ENCODE data around the gene CDK4.
A peak's percentile ranks its signal among the peaks of the same experiment; 100 is the strongest.

Gene CDK4

DNA sequence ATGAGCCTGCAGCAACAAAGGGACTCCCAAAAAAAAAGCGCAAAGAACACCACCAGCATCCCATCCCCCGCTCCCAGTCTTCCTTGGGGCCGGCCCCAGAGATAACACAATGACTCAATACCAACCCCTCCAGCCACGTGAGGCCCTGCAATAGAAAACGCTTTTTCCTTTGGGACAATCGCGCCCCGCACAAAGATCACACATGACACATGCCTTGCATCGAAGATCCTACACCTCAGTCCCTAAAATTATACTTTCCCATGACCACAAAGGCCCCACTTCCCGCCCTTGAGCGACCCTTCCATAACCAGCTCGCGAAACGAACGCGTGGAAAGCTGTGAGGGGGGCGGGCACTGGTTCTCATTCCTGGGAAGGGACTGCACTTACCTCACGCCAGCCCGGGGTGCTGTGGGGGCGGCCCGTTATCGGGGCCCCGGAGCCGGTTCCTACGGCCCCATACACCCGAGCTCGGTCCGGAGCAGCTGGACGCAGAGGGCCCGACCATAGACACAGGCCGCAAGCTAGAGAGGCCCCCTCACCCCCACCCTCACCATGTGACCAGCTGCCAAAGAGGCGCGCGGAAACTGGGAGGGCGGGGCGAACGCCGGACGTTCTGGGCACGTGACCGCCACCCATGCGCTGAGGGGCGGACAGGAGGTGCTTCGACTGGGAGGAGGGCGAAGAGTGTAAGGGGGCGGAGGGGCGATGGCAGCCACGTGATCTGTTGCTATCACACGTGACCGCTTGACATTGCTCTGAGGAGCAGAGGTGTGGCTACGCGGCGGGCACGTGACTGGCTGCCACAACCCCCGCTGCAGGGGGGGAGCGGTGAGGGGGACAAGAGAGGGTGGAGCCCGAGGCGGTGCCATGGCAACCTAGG lies at the start of gene CDK4:
TSS of gene CDK4 (minus strand) at position 523 of the 880 bp plus-strand sequence. CDS start 593 bp downstream, outside the sequence.
- Mint-ChIP-seq H3K9me3 (no peaks in the 10 kb centered on the region), H3K36me3 (ENCODE audit: low read depth) (peaks cover 35% of the 10 kb centered on the region)

DNA sequence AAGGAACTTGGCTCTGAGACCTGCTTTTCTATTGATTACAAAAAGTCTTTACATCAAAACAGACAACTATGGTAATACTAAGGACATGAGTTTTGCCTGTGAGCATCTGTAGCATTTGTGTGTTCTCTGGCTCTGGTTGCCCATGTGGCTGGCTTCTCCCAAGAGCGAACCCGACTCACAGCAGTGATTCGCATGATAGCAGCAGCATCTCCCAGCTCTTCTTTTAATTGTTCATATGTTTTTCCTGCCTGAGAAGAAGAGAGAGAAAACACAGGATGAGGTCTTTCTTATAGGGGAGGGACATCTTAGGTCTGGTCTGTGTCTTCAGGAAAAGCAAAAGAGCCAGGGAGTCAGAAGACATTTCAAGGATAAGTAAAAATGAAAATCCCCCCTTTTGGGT lies 48.9 kb upstream of the CDK4 start:
- no peaks in the 10 kb centered on the region for H3K9me3 Mint-ChIP-seq
- H3K27ac Mint-ChIP-seq, result peak overlapping the region; percentile 17
- no peak overlapping the region for H3K4me3 Mint-ChIP-seq
- H3K27me3 Mint-ChIP-seq (ENCODE audit: low read depth), result no peaks in the 10 kb centered on the region
- peaks cover 28% of the 10 kb centered on the region for H3K36me3 Mint-ChIP-seq (ENCODE audit: low read depth)
- H3K4me1 Mint-ChIP-seq (ENCODE audit: low read depth), result no peaks in the 10 kb centered on the region

More for the DNA sequence above, at the start of gene CDK4:
- H3K27me3 Mint-ChIP-seq (ENCODE audit: low read depth), result peaks cover 3% of the 10 kb centered on the region
- H3K27ac Mint-ChIP-seq, result peak within 1 kb of the TSS; percentile 88
- peaks cover 57% of the 10 kb centered on the region for H3K4me1 Mint-ChIP-seq (ENCODE audit: low read depth)
- peak within 1 kb of the TSS; percentile 96 for H3K4me3 Mint-ChIP-seq

DNA sequence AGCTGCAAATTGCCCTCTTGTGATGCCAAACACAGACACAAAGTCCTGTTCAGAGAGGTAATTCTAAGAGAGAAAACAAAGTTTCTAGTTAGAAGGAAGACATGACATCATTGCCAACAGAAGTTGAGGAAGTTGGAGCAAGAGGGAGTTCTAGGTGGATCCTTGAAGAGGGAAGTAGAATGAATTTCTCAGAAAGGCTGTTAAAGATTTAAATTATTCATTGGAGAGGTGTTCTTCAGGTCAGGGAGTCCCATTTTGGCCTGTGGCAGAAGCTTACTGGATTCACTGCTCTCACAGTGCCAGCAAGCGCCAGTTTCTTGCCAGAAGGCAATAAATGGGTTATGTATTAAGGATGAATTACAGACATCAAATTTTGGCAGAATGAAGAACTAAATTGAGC lies 45.8 kb upstream of the CDK4 start:
- Mint-ChIP-seq H3K27ac (no peak overlapping the region), H3K4me1 (ENCODE audit: low read depth) (peaks cover under 1% of the 10 kb centered on the region), H3K9me3 (no peaks in the 10 kb centered on the region), H3K36me3 (ENCODE audit: low read depth) (peaks cover 32% of the 10 kb centered on the region), H3K27me3 (ENCODE audit: low read depth) (no peaks in the 10 kb centered on the region), H3K4me3 (no peak overlapping the region)

DNA sequence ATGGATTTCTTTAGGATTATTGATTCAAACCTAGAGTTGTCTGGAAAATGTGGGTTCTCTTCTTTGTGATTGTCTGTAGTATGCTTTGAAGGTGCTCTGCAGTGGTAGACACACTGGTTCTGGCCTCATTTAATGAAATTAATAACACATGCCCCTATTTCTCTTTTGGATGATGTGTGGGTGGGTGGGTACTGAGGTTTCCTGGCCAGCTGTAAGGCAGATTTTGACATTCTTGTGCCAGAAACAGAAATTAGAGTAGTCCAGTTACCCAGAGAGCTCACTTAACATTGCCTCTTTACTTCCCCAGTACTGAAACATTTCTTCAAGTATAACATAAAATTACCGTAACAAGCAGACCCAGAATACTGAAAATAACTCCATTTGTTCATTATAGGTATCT lies 44.9 kb upstream of the CDK4 start:
- Mint-ChIP-seq H3K4me1 (ENCODE audit: low read depth) (peaks cover 2% of the 10 kb centered on the region), H3K27ac (no peak overlapping the region), H3K9me3 (no peaks in the 10 kb centered on the region), H3K36me3 (ENCODE audit: low read depth) (peaks cover 35% of the 10 kb centered on the region), H3K27me3 (ENCODE audit: low read depth) (no peaks in the 10 kb centered on the region), H3K4me3 (no peak overlapping the region)

DNA sequence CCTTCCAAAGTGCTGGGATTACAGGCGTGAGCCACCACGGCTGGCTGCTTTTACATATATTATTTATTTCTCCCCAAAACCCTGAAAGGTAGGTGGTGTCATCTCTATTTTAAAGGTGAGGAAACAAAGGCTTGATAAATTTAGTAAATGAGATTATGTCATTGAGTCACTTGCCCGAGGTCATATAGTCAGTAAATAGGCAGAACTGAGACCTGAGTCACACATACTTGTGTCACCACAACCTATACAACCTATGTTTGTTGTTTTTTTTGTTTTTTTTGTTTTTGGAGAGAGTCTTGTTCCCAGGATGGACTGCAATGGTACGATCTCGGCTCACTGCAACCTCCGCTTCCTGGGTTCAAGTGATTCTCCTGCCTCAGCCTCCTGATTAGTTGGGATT lies 43.2 kb upstream of the CDK4 start:
- H3K27ac Mint-ChIP-seq, result no peak overlapping the region
- H3K9me3 Mint-ChIP-seq, result no peaks in the 10 kb centered on the region
- H3K4me3 Mint-ChIP-seq, result no peak overlapping the region
- H3K36me3 Mint-ChIP-seq (ENCODE audit: low read depth), result peaks cover 30% of the 10 kb centered on the region
- H3K27me3 Mint-ChIP-seq (ENCODE audit: low read depth), result no peaks in the 10 kb centered on the region
- H3K4me1 Mint-ChIP-seq (ENCODE audit: low read depth), result peaks cover 2% of the 10 kb centered on the region

DNA sequence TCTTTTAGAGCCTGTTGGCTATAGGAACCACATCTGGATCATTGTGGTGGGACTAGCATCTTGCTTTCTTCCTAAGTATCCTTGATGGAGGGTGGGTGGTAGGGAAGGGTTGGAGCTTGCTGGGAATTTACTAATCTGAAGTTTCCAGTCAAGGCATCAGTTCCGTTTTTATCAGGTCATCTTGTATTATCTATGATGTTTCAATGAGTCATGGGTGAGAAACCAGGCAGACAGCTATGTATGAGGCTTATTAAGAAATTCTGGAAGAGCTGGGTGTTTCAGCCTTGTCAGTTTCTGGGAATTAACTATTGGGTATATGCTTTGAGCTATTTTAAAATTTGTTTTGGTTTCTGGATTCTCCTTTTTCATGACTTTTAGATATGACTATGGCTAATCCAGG lies 41.8 kb upstream of the CDK4 start:
- Mint-ChIP-seq H3K9me3 (no peaks in the 10 kb centered on the region), H3K4me3 (no peak overlapping the region), H3K27ac (no peak overlapping the region), H3K4me1 (ENCODE audit: low read depth) (peaks cover 2% of the 10 kb centered on the region), H3K27me3 (ENCODE audit: low read depth) (no peaks in the 10 kb centered on the region), H3K36me3 (ENCODE audit: low read depth) (peaks cover 25% of the 10 kb centered on the region)

DNA sequence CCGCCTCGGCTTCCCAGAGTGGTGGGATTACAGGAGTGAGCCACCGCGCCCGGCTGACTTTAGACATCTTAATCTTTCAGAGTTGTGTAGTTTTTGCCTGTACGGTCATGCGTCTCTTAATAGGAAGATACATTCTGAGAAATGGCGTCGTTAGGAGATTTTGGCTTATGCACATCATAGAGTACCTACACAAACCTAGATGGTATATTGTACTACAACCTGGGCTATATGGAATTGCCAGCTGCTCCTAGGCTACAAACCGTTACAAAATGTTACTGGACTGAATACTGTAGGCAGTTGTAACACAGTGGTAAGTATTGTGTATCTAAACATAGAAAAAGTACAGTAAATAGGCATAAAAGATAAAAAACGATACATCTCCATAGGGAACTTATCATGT lies 31.8 kb upstream of the CDK4 start:
- Mint-ChIP-seq H3K4me3 (peak overlapping the region; percentile 76), H3K36me3 (ENCODE audit: low read depth) (peaks cover 25% of the 10 kb centered on the region), H3K4me1 (ENCODE audit: low read depth) (peaks cover 35% of the 10 kb centered on the region), H3K27me3 (ENCODE audit: low read depth) (no peaks in the 10 kb centered on the region), H3K27ac (peak overlapping the region; percentile 46), H3K9me3 (no peaks in the 10 kb centered on the region)

DNA sequence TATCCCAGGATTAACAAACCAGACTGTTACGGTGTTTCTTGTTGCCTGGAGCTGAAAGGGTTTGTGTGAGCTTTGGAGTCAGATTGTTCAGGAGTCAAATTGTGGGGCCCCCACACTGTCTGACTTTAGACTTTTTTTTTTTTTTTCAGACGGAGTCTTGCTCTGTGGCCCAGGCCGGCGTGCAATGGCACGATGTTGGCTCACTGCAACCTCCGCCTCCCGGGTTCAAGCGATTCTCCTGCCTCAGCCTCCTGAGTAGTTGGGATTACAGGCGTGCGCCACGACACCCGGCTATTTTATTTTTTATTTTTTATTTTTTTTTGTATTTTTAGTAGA lies 31.3 kb upstream of the CDK4 start:
- H3K4me3 Mint-ChIP-seq, result peak overlapping the region; percentile 99
- peak overlapping the region; percentile 97 for H3K27ac Mint-ChIP-seq
- peaks cover 22% of the 10 kb centered on the region for H3K36me3 Mint-ChIP-seq (ENCODE audit: low read depth)
- H3K27me3 Mint-ChIP-seq (ENCODE audit: low read depth), result no peaks in the 10 kb centered on the region
- H3K4me1 Mint-ChIP-seq (ENCODE audit: low read depth), result peaks cover 38% of the 10 kb centered on the region
- no peaks in the 10 kb centered on the region for H3K9me3 Mint-ChIP-seq

DNA sequence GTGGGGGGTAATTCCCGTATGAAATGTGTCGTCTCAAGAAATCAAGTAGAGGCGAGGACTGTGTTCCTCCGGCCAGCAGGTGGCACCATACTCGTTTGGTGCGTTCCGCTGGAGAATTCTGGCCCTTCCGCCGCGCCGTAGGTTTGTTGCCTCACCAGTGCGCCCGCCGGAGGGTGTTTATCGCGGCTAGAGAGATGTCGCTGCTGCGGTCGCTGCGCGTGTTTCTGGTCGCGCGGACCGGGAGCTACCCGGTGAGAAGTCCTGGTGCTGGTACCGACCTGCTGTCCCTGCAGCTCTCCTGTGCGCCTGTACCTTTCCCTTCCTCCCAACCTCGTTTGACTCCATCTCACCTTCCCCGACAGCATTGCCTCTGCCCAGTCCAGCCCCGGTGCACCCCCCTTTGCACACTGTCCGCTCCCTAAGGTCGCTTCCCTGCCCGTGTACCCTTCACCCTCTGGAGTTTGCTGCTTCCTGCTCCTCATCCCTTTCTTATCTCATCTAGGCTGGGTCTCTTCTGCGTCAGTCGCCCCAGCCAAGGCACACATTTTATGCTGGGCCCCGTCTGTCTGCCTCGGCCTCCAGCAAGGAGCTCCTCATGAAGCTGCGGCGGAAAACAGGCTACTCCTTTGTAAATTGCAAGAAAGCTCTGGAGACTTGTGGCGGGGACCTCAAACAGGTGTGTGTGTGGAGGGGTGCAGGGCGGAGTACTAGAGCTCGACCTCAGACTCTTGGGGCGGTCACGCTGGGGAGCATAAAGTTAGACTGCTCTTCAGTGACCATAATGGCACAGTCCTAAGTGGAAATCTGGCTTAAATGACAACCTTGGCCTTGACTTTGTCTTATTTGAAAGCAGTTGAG lies 30.7 kb upstream of the CDK4 start, which contains the start of gene TSFM:
TSS of gene TSFM (plus strand) at position 180 of the 858 bp plus-strand sequence. CDS start at position 195, 15 bp downstream.
- Mint-ChIP-seq H3K4me1 (ENCODE audit: low read depth) (peaks cover 38% of the 10 kb centered on the region), H3K9me3 (no peaks in the 10 kb centered on the region), H3K27me3 (ENCODE audit: low read depth) (no peaks in the 10 kb centered on the region), H3K36me3 (ENCODE audit: low read depth) (peaks cover 21% of the 10 kb centered on the region), H3K27ac (peak within 1 kb of the TSS; percentile 97), H3K4me3 (peak within 1 kb of the TSS; percentile 99)

DNA sequence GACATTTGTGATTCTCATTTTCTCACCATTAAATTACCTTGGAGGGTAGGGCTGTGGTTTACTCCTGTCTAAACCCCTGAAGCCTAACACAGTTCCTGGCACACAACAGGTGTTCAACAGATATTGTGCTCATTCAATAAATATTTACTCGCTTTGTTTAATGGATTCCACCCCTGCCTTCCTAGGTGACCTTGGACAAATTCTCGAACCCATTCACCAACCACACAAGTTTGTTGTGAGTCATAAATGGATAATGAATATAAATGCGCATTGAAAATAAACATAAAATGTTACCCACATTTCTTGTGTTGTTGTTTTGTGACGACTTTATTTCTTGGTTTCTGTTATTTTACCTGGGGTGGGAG lies 30.1 kb upstream of the CDK4 start:
- H3K36me3 Mint-ChIP-seq (ENCODE audit: low read depth), result peaks cover 16% of the 10 kb centered on the region
- peak overlapping the region; percentile 99 for H3K4me3 Mint-ChIP-seq
- H3K9me3 Mint-ChIP-seq, result no peaks in the 10 kb centered on the region
- peaks cover 37% of the 10 kb centered on the region for H3K4me1 Mint-ChIP-seq (ENCODE audit: low read depth)
- H3K27ac Mint-ChIP-seq, result peak overlapping the region; percentile 97
- H3K27me3 Mint-ChIP-seq (ENCODE audit: low read depth), result no peaks in the 10 kb centered on the region

DNA sequence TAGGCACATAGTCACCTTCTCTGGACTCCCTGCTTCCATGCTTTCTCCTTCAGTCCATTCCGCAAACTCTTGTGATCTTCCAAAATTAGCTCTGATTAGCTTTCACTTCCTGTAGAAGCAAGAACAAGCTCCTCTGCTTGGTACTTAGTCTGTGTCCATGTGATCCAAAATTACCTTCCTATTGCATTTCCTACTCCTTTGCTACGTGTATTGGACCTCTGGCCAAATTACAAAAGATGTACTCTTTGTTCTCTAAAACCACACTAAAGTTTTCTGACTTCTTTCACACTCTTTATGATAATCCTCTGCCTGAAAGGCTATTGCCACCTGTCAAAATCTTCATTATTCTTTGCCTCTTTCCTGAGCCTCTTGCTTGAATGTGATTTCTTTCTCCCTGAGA lies 29.7 kb upstream of the CDK4 start:
- Mint-ChIP-seq H3K27ac (peak overlapping the region; percentile 97), H3K9me3 (no peaks in the 10 kb centered on the region), H3K27me3 (ENCODE audit: low read depth) (no peaks in the 10 kb centered on the region), H3K36me3 (ENCODE audit: low read depth) (peaks cover 14% of the 10 kb centered on the region), H3K4me1 (ENCODE audit: low read depth) (peaks cover 36% of the 10 kb centered on the region), H3K4me3 (peak overlapping the region; percentile 3)

DNA sequence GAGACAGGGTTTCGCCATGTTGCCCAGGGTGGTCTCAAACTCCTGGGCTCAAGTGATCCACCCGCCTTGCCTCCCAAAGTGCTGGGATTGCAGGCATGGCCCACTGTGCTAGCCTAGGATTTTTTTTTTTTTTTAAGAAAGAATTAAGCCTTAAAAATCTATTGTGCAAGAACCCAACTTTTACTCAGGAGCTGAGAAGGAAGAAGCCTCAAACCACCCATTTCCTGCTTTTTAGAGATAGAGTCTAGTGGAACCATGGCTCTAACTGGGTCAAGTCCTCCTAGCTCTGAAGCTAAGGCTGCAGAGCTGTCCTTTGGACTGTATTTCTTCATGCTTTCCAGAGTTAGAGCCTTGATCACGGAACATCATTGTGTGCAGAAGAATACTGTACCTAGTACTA lies 29.1 kb upstream of the CDK4 start:
- Mint-ChIP-seq H3K36me3 (ENCODE audit: low read depth) (peaks cover 10% of the 10 kb centered on the region), H3K4me3 (no peak overlapping the region), H3K27ac (peak overlapping the region; percentile 97)

DNA sequence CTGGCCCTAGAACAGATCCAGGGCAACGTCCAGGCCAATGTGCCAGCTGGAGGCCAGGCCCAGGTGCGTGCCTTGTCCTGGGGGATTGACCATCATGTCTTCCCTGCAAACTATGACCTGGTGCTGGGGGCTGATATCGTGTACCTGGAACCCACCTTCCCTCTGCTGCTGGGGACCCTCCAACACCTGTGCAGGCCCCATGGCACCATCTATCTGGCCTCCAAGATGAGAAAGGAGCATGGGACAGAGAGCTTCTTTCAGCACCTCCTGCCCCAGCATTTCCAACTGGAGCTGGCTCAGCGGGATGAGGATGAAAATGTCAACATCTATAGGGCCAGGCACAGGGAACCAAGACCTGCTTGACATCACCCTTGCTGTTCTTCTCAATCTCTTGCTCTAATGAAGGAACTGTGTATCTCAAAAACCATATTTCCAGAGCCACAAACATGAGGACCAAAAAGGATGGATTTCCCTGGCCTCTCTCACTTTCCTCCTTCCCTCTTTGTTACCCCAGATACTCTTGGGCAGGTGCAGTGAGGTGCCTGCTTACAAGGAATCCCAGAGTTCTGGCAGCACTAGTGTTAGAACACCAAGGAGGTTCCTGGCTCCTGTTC lies 28.3 kb upstream of the CDK4 start:
- H3K27me3 Mint-ChIP-seq (ENCODE audit: low read depth), result no peaks in the 10 kb centered on the region
- H3K4me3 Mint-ChIP-seq, result no peak overlapping the region
- H3K4me1 Mint-ChIP-seq (ENCODE audit: low read depth), result peaks cover 34% of the 10 kb centered on the region
- H3K36me3 Mint-ChIP-seq (ENCODE audit: low read depth), result peaks cover 11% of the 10 kb centered on the region
- no peaks in the 10 kb centered on the region for H3K9me3 Mint-ChIP-seq
- peak overlapping the region; percentile 35 for H3K27ac Mint-ChIP-seq

More for the DNA sequence above, 29.1 kb upstream of the CDK4 start:
- H3K4me1 Mint-ChIP-seq (ENCODE audit: low read depth), result peaks cover 36% of the 10 kb centered on the region
- H3K27me3 Mint-ChIP-seq (ENCODE audit: low read depth), result no peaks in the 10 kb centered on the region
- no peaks in the 10 kb centered on the region for H3K9me3 Mint-ChIP-seq

DNA sequence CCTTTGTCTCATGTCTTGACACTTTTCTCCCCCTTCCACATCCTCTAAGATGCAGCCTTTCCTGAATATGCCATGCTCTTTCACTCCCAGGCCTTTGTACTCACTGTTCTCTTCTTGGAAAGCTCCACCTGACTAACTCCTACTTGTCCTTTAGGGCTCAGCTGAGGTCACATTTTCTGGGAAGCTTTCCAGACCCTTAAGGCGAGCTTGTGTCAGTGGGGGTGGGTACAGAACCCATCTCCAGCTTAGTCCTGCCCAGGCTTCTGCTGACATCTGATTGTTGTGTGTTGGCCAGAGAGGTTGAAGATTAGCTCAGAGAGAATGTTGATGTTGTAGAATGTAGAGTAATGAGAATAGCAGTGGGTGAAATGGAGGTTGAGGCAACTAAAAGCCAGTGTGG lies 27.6 kb upstream of the CDK4 start:
- Mint-ChIP-seq H3K27me3 (ENCODE audit: low read depth) (no peaks in the 10 kb centered on the region), H3K4me3 (no peak overlapping the region), H3K27ac (peak overlapping the region; percentile 26), H3K9me3 (no peaks in the 10 kb centered on the region), H3K36me3 (ENCODE audit: low read depth) (peaks cover 11% of the 10 kb centered on the region), H3K4me1 (ENCODE audit: low read depth) (peaks cover 34% of the 10 kb centered on the region)

Measured in T-helper 1 cell treated with Interleukin-12 subunit alpha and Interleukin-12 subunit beta and Interleukin-4 antibody, amounts not matched to agents 30 μg/mL and 1 μg/mL, for 36 hours (primary cell).